Non-pigmented ciliary epithelial cell (primary cell): Measurements from ENCODE around the gene TMEM253.
A peak's percentile ranks its signal among the peaks of the same experiment; 100 is the strongest.

Experiments used
- DNase-seq: peaks from one replicate; pipeline ENCODE4 v3.0.0-alpha.2; 2010; ENCODE audit warnings: low read depth

TMEM253 gene

DNA sequence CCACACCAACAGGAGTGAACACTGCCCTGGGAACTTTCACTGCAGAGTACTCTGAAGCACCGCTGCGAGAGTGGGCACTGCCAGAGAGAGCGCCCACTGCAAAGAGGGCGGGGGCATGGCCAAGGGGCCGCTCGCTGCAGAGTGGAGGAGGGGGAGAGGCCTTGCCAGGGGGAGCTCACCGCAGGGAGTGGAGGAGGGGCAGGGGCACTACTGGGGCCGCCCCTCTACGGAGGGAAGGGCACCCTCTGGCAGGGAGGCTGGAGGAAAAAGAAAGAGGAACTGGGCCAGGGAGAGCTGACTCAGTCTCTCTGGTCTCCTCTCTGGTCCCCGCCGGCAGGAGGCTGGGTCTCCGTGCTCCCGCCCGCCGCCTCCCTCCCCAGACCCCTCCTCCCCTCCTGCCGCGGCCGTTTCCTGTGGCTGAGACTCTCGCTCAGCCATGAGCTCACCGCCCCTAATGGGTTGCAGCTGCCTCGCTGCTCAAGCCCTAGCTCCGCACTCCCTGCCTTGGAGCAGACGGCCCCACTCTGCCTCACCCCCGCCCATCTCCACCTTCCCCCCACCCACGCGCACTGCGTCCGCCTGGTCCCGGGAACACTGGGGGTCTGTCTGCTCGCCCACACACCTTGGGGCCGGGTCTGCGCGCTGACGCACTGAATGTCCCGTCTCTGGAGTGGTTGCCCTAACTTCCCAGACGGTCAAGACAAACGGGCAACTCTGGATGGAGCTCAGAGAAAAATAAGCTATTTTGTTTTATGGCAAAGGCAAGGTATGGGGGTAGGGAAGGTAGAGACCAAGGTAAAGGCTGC, 29.4 kb upstream of the TMEM253 start:
- DNase-seq: peak; percentile 73

- DNase-seq: no peak
Measured at GRCh38 chr14:21072031-21072473, 28.8 kb upstream of the TMEM253 start.

GRCh38 chr14:21072781-21073339, 28.0 kb upstream of the TMEM253 start:
- no peak for DNase-seq

GRCh38 chr14:21073921-21074320, 26.9 kb upstream of the TMEM253 start:
- no peak for DNase-seq

DNA sequence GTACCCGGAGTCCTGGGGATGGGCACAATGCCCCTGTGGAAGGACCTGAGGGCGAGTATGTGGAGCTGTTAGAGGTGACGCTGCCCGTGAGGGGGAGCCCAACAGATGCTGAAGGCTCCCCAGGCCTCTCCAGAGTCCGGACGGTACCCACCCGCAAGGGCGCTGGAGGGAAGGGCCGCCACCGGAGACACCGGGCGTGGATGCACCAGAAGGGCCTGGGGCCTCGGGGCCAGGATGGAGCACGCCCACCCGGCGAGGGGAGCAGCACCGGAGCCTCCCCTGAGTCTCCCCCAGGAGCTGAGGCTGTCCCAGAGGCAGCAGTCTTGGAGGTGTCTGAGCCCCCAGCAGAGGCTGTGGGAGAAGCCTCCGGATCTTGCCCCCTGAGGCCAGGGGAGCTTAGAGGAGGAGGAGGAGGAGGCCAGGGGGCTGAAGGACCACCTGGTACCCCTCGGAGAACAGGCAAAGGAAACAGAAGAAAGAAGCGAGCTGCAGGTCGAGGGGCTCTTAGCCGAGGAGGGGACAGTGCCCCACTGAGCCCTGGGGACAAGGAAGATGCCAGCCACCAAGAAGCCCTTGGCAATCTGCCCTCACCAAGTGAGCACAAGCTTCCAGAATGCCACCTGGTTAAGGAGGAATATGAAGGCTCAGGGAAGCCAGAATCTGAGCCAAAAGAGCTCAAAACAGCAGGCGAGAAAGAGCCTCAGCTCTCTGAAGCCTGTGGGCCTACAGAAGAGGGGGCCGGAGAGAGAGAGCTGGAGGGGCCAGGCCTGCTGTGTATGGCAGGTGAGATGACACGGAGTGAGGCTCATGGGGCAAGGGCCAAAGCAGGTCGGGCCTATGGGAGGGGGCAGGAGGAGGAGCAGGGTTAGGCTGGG, 26.2 kb upstream of the TMEM253 start:
- no peak for DNase-seq

DNA sequence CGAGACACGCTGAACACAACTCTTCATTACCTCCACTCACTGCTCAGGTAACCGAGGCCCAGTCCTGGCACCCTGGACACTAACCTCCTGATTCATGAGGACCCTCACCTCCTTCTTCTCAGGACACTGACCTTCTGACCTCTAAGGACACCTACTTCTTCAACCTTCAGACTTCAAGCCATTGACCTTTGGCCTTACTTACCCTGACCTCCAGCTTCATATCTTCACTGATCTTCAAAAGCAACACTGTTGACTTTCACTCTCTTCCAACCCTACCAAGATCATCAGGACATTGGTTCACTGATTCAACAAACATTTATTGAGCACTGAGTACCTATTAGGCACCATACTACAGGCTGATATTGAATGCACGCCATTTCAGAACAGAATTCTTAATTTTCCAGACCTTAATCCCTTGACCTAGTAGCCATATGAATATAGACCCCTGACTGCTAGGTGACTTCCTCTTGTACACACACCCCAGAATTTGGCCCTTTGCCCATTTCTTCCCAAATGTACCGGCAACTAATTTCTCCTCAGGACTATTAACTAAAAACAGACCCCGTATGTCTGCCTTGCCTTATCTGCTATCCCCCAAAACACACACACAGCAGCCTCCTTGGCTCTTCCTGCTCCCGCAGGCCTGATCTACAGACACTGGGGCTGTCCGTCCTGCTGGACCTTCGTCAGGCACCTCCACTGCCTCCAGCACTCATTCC, 25.0 kb upstream of the TMEM253 start:
- DNase-seq: no peak

- no peak for DNase-seq
Measured at GRCh38 chr14:21077672-21078071, 23.2 kb upstream of the TMEM253 start.

- DNase-seq: no peak
Measured at GRCh38 chr14:21078287-21078686, 22.6 kb upstream of the TMEM253 start.

- no peak for DNase-seq
Measured at GRCh38 chr14:21078726-21079125, 22.1 kb upstream of the TMEM253 start.

DNA sequence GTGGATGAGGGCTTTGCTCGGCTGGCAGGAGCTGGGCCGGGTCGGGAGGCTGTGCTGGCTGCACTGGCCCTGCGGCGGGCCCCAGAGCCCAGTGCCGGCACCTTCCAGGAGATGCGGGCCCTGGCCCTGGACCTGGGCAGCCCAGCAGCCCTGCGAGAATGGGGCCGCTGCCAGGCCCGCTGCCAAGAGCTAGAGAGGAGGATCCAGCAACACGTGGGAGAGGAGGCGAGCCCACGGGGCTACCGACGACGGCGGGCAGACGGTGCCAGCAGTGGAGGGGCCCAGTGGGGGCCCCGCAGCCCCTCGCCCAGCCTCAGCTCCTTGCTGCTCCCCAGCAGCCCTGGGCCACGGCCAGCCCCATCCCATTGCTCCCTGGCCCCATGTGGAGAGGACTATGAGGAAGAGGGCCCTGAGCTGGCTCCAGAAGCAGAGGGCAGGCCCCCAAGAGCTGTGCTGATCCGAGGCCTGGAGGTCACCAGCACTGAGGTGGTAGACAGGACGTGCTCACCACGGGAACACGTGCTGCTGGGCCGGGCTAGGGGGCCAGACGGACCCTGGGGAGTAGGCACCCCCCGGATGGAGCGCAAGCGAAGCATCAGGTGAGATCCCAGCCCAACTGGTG, 19.2 kb upstream of the TMEM253 start:
- DNase-seq: no peak

- DNase-seq: no peak
Measured at GRCh38 chr14:21083565-21084325, 17.1 kb upstream of the TMEM253 start.

GRCh38 chr14:21084396-21084795, 16.5 kb upstream of the TMEM253 start:
- no peak for DNase-seq

GRCh38 chr14:21084998-21085853, 15.6 kb upstream of the TMEM253 start:
- DNase-seq: peak; percentile 60

- no peak for DNase-seq
Measured at GRCh38 chr14:21086908-21087293, 14.0 kb upstream of the TMEM253 start.

GRCh38 chr14:21087294-21088091, 13.4 kb upstream of the TMEM253 start:
- peak; percentile 88 for DNase-seq

DNA sequence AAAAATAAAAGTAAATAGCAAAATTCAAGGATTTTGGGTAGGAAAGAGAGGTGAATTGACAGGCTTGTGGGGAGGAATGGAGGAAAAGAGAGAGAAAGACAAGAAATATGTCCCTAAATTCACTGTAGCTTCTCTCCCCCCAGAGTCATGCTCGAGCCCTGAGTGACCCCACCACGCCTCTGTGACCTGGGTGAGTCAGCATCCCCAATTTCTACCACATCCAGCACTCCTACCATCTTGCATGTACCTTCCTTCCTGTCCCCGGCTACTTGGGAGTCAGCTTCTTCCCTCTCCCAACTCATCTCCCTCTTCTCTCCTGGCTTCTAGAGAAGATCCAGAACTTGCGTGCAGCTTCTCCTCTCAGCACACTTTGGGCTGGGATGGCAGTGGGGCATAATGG, 12.2 kb upstream of the TMEM253 start:
- no peak for DNase-seq

DNA sequence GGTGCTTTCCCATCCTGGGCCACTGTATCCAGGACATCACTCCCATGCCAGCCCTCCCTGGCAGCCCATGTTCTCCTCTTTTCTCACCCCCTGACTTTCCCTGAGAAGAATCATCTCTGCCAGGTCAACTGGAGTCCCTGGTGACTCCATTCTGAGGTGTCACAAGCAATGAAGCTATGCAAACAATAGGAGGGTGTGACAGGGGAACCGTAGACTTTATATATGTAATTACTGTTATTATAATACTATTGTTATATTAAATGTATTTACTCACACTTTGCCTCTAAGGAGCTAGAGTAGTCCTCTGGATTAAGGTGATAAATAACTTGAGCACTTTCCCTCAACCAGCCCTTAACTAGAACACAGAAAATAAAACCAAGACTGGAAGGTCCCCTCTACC, 11.6 kb upstream of the TMEM253 start:
- no peak for DNase-seq

DNA sequence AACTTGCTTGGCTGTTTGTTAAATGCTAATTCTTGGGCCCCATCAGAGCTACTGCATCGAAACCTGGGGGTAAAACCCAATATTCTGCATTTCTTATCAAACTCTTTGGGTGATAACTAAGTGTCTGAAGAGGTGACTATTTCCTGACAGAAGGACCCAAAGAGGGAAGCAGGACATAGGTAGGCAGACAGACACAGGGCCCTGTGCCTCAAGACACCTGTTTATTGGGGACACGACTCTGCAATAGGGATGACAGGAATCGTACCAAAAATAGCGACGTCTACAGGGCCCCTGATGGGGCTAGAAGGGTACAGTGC, 11.0 kb upstream of the TMEM253 start:
- DNase-seq: no peak

GRCh38 chr14:21090194-21090939, 10.5 kb upstream of the TMEM253 start:
- no peak for DNase-seq
